PC-9 (cell line): Measurements from ENCODE around the gene ERVW-1. TPM values are rescaled to one million over a fixed set of nuclear protein-coding genes. Genes with fewer than 3 reads are reported as not detected.
A peak's percentile ranks its signal among the peaks of the same experiment; 100 is the strongest.
"Not testable (repeated sequence)": the region's sequence is repeated elsewhere in the genome, so short reads cannot be mapped to it uniquely, and the experiment has no call there.

Experiments
- BruUV-seq: library from RNA; stranded (reverse); fragments of 400-500 nt; replicated peaks from 2 replicates; lab custom pipeline; 2021; lab: Mats Ljungman, UMichigan
- CTCF ChIA-PET: fragments of 300-600 bp; sonication (Branson Sonifier 250); formaldehyde crosslinking; loops from one replicate; lab custom pipeline; 2022; ENCODE audit warnings: antibody characterized with exemption; lab: Charles Lee
- POLR2A ChIA-PET: fragments of 300-600 bp; sonication (Branson Sonifier 250); formaldehyde crosslinking; loops from one replicate; lab custom pipeline; 2022; ENCODE audit warnings: antibody characterized with exemption; ENCODE audit not compliant: unreplicated experiment; lab: Charles Lee
- DNase-seq, 2 experiments: peaks; one replicate each; pipeline versions ENCODE4 v3.0.0 to v3.0.0-alpha.2; 2015 to 2022; ENCODE audit warnings: mixed read lengths in 1 of 2
- H2AFZ ChIP-seq: fragments of 200-600 bp; sonication (generic); 2 replicates; pipeline ENCODE4 v1.8.1; 2017; ENCODE audit warnings: antibody characterized with exemption
- H3F3A ChIP-seq: fragments of 200-600 bp; sonication (generic); 2 replicates; pipeline ENCODE4 v1.8.1; 2017; ENCODE audit warnings: antibody characterized with exemption, mild to moderate bottlenecking, low read depth; ENCODE audit not compliant: insufficient read depth
- H3K27ac ChIP-seq: fragments of 200-600 bp; sonication (generic); 2 replicates; pipeline ENCODE4 v1.6.1; 2016; ENCODE audit warnings: mixed run types
- H3K27me3 ChIP-seq: fragments of 200-600 bp; sonication (generic); 2 replicates; pipeline ENCODE4 v1.6.1; 2016; ENCODE audit warnings: low read depth, mixed run types; ENCODE audit not compliant: insufficient read depth
- H3K36me3 ChIP-seq: fragments of 200-600 bp; sonication (generic); 2 replicates; pipeline ENCODE4 v1.6.1; 2016; ENCODE audit warnings: low read depth, mixed run types
- H3K4me1 ChIP-seq: fragments of 200-600 bp; sonication (generic); replicated peaks from 2 replicates; pipeline ENCODE4 v1.6.1; 2016; ENCODE audit warnings: mixed run types; ENCODE audit not compliant: insufficient read depth
- H3K4me2 ChIP-seq: fragments of 200-600 bp; sonication (generic); 2 replicates; pipeline ENCODE4 v1.6.1; 2017; ENCODE audit warnings: mixed run types
- H3K4me3 ChIP-seq: fragments of 200-600 bp; sonication (generic); 2 replicates; pipeline ENCODE4 v1.6.1; 2016; ENCODE audit warnings: mixed run types
- H3K79me2 ChIP-seq: fragments of 200-600 bp; sonication (generic); 2 replicates; pipeline ENCODE4 v1.6.1; 2017; ENCODE audit warnings: low read depth, mixed run types
- H3K9me2 ChIP-seq: fragments of 200-600 bp; sonication (generic); 2 replicates; pipeline ENCODE4 v1.8.1; 2017; ENCODE audit warnings: mild to moderate bottlenecking; ENCODE audit not compliant: insufficient read depth
- H3K9me3 ChIP-seq: fragments of 200-600 bp; sonication (generic); 2 replicates; pipeline ENCODE4 v1.8.1; 2016; ENCODE audit warnings: low read depth; ENCODE audit not compliant: insufficient read depth
- H4K20me1 ChIP-seq: fragments of 200-600 bp; sonication (generic); 2 replicates; pipeline ENCODE4 v1.8.1; 2017; ENCODE audit not compliant: insufficient read depth
- CTCF ChIP-seq: fragments of 200-600 bp; sonication (generic); conservative IDR thresholded peaks from 2 replicates; pipeline ENCODE4 v1.6.1; 2017; ENCODE audit warnings: mixed run types, antibody characterized with exemption, mild to moderate bottlenecking, moderate library complexity
- EZH2 ChIP-seq: fragments of 200-600 bp; sonication (generic); IDR thresholded peaks from 2 replicates; pipeline ENCODE4 v1.8.0; 2017; ENCODE audit warnings: antibody characterized with exemption, low read depth
- intact Hi-C: fragments of 100-400 bp; cut with micrococcal nuclease; formaldehyde crosslinking; loops from one replicate; pipeline ENCODE4 v1.10.0; 2022; ENCODE audit not compliant: unreplicated experiment
- total RNA-seq: library from RNA; stranded (reverse); gene quantifications from 2 replicates; pipeline ENCODE4 v1.2.3, GENCODE V29; 2021

ERVW-1 gene
- total RNA-seq, 1 experiment from 2014 or later = not detected

- TF ChIP-seq CTCF (no peak), EZH2 (no peak)
- peaks cover 18% of the 10 kb centered on the region for H3K36me3 ChIP-seq
- no peak overlapping the region for H3K4me3 ChIP-seq
- H3K27me3 ChIP-seq = no peaks in the 10 kb centered on the region
- no peaks in the 10 kb centered on the region for H3K79me2 ChIP-seq
- H3K9me2 ChIP-seq = no peaks in the 10 kb centered on the region
- H3F3A ChIP-seq = no peaks in the 10 kb centered on the region; the same call in none of the 2 replicates
- CTCF ChIA-PET = no interaction called here
- peaks cover 15% of the 10 kb centered on the region for H3K4me1 ChIP-seq
- DNase-seq = no peak
- intact Hi-C loops = no loop called here
- no peaks in the 10 kb centered on the region for H4K20me1 ChIP-seq
- no peak overlapping the region for H3K4me2 ChIP-seq
- no peak overlapping the region for H2AFZ ChIP-seq
- H3K9me3 ChIP-seq = no peaks in the 10 kb centered on the region
- BruUV-seq = no TSS peak
- no peak overlapping the region for H3K27ac ChIP-seq
- POLR2A ChIA-PET = no interaction called here
These were observed 10.1 kb upstream of the ERVW-1 start for GRCh38 chr7:92487804-92488203.

- no peak for TF ChIP-seq EZH2
- TF ChIP-seq CTCF = no peak
- H3K36me3 ChIP-seq = peaks cover 18% of the 10 kb centered on the region
- no TSS peak for BruUV-seq
- H3K9me3 ChIP-seq = no peaks in the 10 kb centered on the region
- no peak for DNase-seq
- CTCF ChIA-PET = no interaction called here
- H3K4me3 ChIP-seq = no peak overlapping the region
- H3K27me3 ChIP-seq = no peaks in the 10 kb centered on the region
- H3K27ac ChIP-seq = peak overlapping the region; percentile 69
- intact Hi-C loops = no loop called here
- H3K9me2 ChIP-seq = no peaks in the 10 kb centered on the region
- POLR2A ChIA-PET = no interaction called here
- no peak overlapping the region for H2AFZ ChIP-seq
- H3K4me1 ChIP-seq = peaks cover 15% of the 10 kb centered on the region
- H3F3A ChIP-seq = no peaks in the 10 kb centered on the region; the same call in none of the 2 replicates
- H4K20me1 ChIP-seq = no peaks in the 10 kb centered on the region
- H3K79me2 ChIP-seq = no peaks in the 10 kb centered on the region
- no peak overlapping the region; the same call in 1 of the 2 replicates for H3K4me2 ChIP-seq
These were observed 8.2 kb upstream of the ERVW-1 start for GRCh38 chr7:92485974-92486373.

- no peak overlapping the region for H3K4me3 ChIP-seq
These were observed 7.6 kb upstream of the ERVW-1 start for GRCh38 chr7:92485267-92485892.

GRCh38 chr7:92484226-92484625 is 6.5 kb upstream of the ERVW-1 start:
- H3K4me2 ChIP-seq, BruUV-seq, H3K9me2 ChIP-seq, CTCF ChIA-PET, H3F3A ChIP-seq, H2AFZ ChIP-seq, H3K79me2 ChIP-seq, H3K27me3 ChIP-seq, POLR2A ChIA-PET, H3K27ac ChIP-seq, H4K20me1 ChIP-seq, H3K9me3 ChIP-seq, H3K4me3 ChIP-seq, DNase-seq, intact Hi-C loops, H3K36me3 ChIP-seq: not testable (repeated sequence)
- peaks cover 15% of the 10 kb centered on the region for H3K4me1 ChIP-seq

More at GRCh38 chr7:92485267-92485892, 7.6 kb upstream of the ERVW-1 start:
- Histone ChIP-seq H3K27ac (peak overlapping the region; percentile 69), H3K4me2 (peak overlapping the region; percentile 47), H3F3A (no peaks in the 10 kb centered on the region; the same call in none of the 2 replicates), H3K27me3 (no peaks in the 10 kb centered on the region), H3K9me2 (no peaks in the 10 kb centered on the region), H3K79me2 (no peaks in the 10 kb centered on the region), H3K36me3 (peaks cover 18% of the 10 kb centered on the region), H2AFZ (no peak overlapping the region; the same call in 1 of the 2 replicates), H3K4me1 (peaks cover 15% of the 10 kb centered on the region), H3K9me3 (no peaks in the 10 kb centered on the region), H4K20me1 (no peaks in the 10 kb centered on the region)
- intact Hi-C loops = no loop called here
- ChIA-PET POLR2A (no interaction called here), CTCF (no interaction called here)
- TF ChIP-seq EZH2 (no peak), CTCF (no peak)
- BruUV-seq = no TSS peak
- peak in 1 of 2 experiments; percentile 46 for DNase-seq

- H3K9me2 ChIP-seq, CTCF ChIA-PET, H3K9me3 ChIP-seq, POLR2A ChIA-PET, BruUV-seq, H4K20me1 ChIP-seq, H3K36me3 ChIP-seq, intact Hi-C loops, DNase-seq, H2AFZ ChIP-seq, H3K27ac ChIP-seq, H3K4me2 ChIP-seq, H3F3A ChIP-seq, H3K79me2 ChIP-seq, H3K4me3 ChIP-seq, H3K27me3 ChIP-seq: not testable (repeated sequence)
- H3K4me1 ChIP-seq = peaks cover 15% of the 10 kb centered on the region
These were observed 5.9 kb upstream of the ERVW-1 start for GRCh38 chr7:92483624-92484023.
